ENCODE results near the gene KDM1A.

The KDM1A gene

GRCh38 chr1:23074012-23074411 lies 54.7 kb downstream of the KDM1A start:
- TF ChIP-seq CTCF (IDR thresholded peaks at IDR 0.05; ENCODE audit: control insufficient read depth, insufficient read depth, low read depth, low read length, missing control alignments) = no peak
- H3K4me3 ChIP-seq (ENCODE audit: control insufficient read depth, low read depth, low read length) = no peak overlapping the region
- no peak for DNase-seq (ENCODE audit: low read depth)

- no peak for DNase-seq (ENCODE audit: low read depth)
- H3K4me3 ChIP-seq (ENCODE audit: control insufficient read depth, low read depth, low read length) = no peak overlapping the region
- no peak for TF ChIP-seq CTCF (IDR thresholded peaks at IDR 0.05; ENCODE audit: control insufficient read depth, insufficient read depth, low read depth, low read length, missing control alignments)
Measured at GRCh38 chr1:23079025-23079424, 59.8 kb downstream of the KDM1A start.

- no peak overlapping the region for H3K4me3 ChIP-seq (ENCODE audit: control insufficient read depth, low read depth, low read length)
- no peak for TF ChIP-seq CTCF (IDR thresholded peaks at IDR 0.05; ENCODE audit: control insufficient read depth, insufficient read depth, low read depth, low read length, missing control alignments)
- DNase-seq (ENCODE audit: low read depth) = no peak
Measured at GRCh38 chr1:23080885-23081284, 61.6 kb downstream of the KDM1A start.

- DNase-seq (ENCODE audit: low read depth) = no peak
- no peak for TF ChIP-seq CTCF (IDR thresholded peaks at IDR 0.05; ENCODE audit: control insufficient read depth, insufficient read depth, low read depth, low read length, missing control alignments)
- H3K4me3 ChIP-seq (ENCODE audit: control insufficient read depth, low read depth, low read length) = no peak overlapping the region
Measured at GRCh38 chr1:23081376-23081775, 62.1 kb downstream of the KDM1A start.

- H3K4me3 ChIP-seq (ENCODE audit: control insufficient read depth, low read depth, low read length) = no peak overlapping the region
- no peak for TF ChIP-seq CTCF (IDR thresholded peaks at IDR 0.05; ENCODE audit: control insufficient read depth, insufficient read depth, low read depth, low read length, missing control alignments)
- DNase-seq (ENCODE audit: low read depth) = no peak
Measured at GRCh38 chr1:23083714-23084480, 64.6 kb downstream of the KDM1A start.

- no peak overlapping the region for H3K4me3 ChIP-seq (ENCODE audit: control insufficient read depth, low read depth, low read length)
- no peak for DNase-seq (ENCODE audit: low read depth)
- TF ChIP-seq CTCF (IDR thresholded peaks at IDR 0.05; ENCODE audit: control insufficient read depth, insufficient read depth, low read depth, low read length, missing control alignments) = no peak
Measured at GRCh38 chr1:23084880-23085279, 65.6 kb downstream of the KDM1A start.

Data from AG09309 (cell line).